Measurements from ENCODE around the gene RBM8A.
"Not testable (repeated sequence)": the region's sequence is repeated elsewhere in the genome, so short reads cannot be mapped to it uniquely, and the experiment has no call there.

The RBM8A gene

GRCh38 chr1:145949219-145949618 is 21.9 kb upstream of the RBM8A start:
- Histone ChIP-seq H3K4me2 (no peak overlapping the region), H3K27ac (no peak overlapping the region), H3K27me3 (no peaks in the 10 kb centered on the region), H4K20me1 (peaks cover 0 to 12% (median 0%) of the 10 kb centered on the region in 11 experiments; a peak in 3 of 22 replicates), H3K4me1 (peaks cover 10 to 20% (median 13%) of the 10 kb centered on the region in 10 experiments; a peak in 19 of 20 replicates), H3K36me3 (peaks cover 8 to 57% (median 35%) of the 10 kb centered on the region in 11 experiments; a peak in 20 of 22 replicates), H3K9me3 (replicated peaks in 1 of 11) (no peaks in the 10 kb centered on the region), H3K4me3 (no peak overlapping the region), H3K9ac (no peak overlapping the region)
- TF ChIP-seq Cebpa-rat (IDR thresholded peaks at IDR 0.05) = no peak

- H3K9me3 ChIP-seq (replicated peaks in 1 of 11) = no peaks in the 10 kb centered on the region
- H3K27me3 ChIP-seq = no peaks in the 10 kb centered on the region
- TF ChIP-seq Cebpa-rat (IDR thresholded peaks at IDR 0.05) = no peak
- H3K9ac ChIP-seq = no peak overlapping the region
- no peak overlapping the region for H3K27ac ChIP-seq
- H3K4me2 ChIP-seq = no peak overlapping the region
- peaks cover 3 to 73% (median 44%) of the 10 kb centered on the region in 11 experiments; a peak in 20 of 22 replicates for H3K36me3 ChIP-seq
- peaks cover 10 to 20% (median 12%) of the 10 kb centered on the region in 10 experiments; a peak in 18 of 20 replicates for H3K4me1 ChIP-seq
- no peak overlapping the region for H3K4me3 ChIP-seq
- H4K20me1 ChIP-seq = peaks cover 0 to 12% (median 0%) of the 10 kb centered on the region in 11 experiments; a peak in 3 of 22 replicates
Measured at GRCh38 chr1:145947551-145947950, 20.3 kb upstream of the RBM8A start.

- no peaks in the 10 kb centered on the region for H3K9me3 ChIP-seq (replicated peaks in 1 of 11)
- no peak overlapping the region for H3K27ac ChIP-seq
- TF ChIP-seq Cebpa-rat (IDR thresholded peaks at IDR 0.05) = no peak
Measured at GRCh38 chr1:145946477-145946986, 19.2 kb upstream of the RBM8A start.

GRCh38 chr1:145944532-145944931 is 17.2 kb upstream of the RBM8A start:
- H4K20me1 ChIP-seq = peaks cover 0 to 12% (median 0%) of the 10 kb centered on the region in 11 experiments; a peak in 2 of 22 replicates
- H3K4me1 ChIP-seq = peaks cover 0 to 6% (median 0%) of the 10 kb centered on the region in 10 experiments; a peak in 1 of 20 replicates
- peaks cover 11 to 91% (median 73%) of the 10 kb centered on the region in 11 experiments; a peak in 21 of 22 replicates for H3K36me3 ChIP-seq
- no peak overlapping the region for H3K27ac ChIP-seq
- TF ChIP-seq Cebpa-rat (IDR thresholded peaks at IDR 0.05) = no peak
- H3K4me2 ChIP-seq = no peak overlapping the region
- no peaks in the 10 kb centered on the region for H3K27me3 ChIP-seq
- no peak overlapping the region for H3K9ac ChIP-seq
- H3K4me3 ChIP-seq = no peak overlapping the region
- H3K9me3 ChIP-seq (replicated peaks in 1 of 11) = no peaks in the 10 kb centered on the region

More at GRCh38 chr1:145946477-145946986, 19.2 kb upstream of the RBM8A start:
- H4K20me1 ChIP-seq = peaks cover 0 to 12% (median 0%) of the 10 kb centered on the region in 11 experiments; a peak in 3 of 22 replicates
- no peak overlapping the region for H3K4me2 ChIP-seq
- no peaks in the 10 kb centered on the region for H3K27me3 ChIP-seq
- no peak overlapping the region for H3K9ac ChIP-seq
- no peak overlapping the region for H3K4me3 ChIP-seq
- H3K4me1 ChIP-seq = peaks cover 10 to 17% (median 11%) of the 10 kb centered on the region in 10 experiments; a peak in 18 of 20 replicates
- peaks cover 3 to 73% (median 54%) of the 10 kb centered on the region in 11 experiments; a peak in 21 of 22 replicates for H3K36me3 ChIP-seq

- H3K9ac ChIP-seq = no peak overlapping the region
- H3K36me3 ChIP-seq = peaks cover 11 to 98% (median 68%) of the 10 kb centered on the region in 11 experiments; a peak in 21 of 22 replicates
- no peaks in the 10 kb centered on the region for H3K27me3 ChIP-seq
- peaks cover 0 to 6% (median 0%) of the 10 kb centered on the region in 10 experiments; a peak in 1 of 20 replicates for H3K4me1 ChIP-seq
- H3K4me3 ChIP-seq = no peak overlapping the region
- TF ChIP-seq Cebpa-rat (IDR thresholded peaks at IDR 0.05) = no peak
- no peak overlapping the region for H3K4me2 ChIP-seq
- H3K27ac ChIP-seq = no peak overlapping the region
- peaks cover 0 to 4% (median 0%) of the 10 kb centered on the region in 11 experiments; a peak in 1 of 22 replicates for H4K20me1 ChIP-seq
- no peaks in the 10 kb centered on the region for H3K9me3 ChIP-seq (replicated peaks in 1 of 11)
Measured at GRCh38 chr1:145942871-145943270, 15.6 kb upstream of the RBM8A start.

- no peak overlapping the region for H3K9ac ChIP-seq
- H3K27me3 ChIP-seq = no peaks in the 10 kb centered on the region
- no peaks in the 10 kb centered on the region for H3K9me3 ChIP-seq (replicated peaks in 1 of 11)
- H3K27ac ChIP-seq = no peak overlapping the region
- peaks cover 0 to 6% (median 0%) of the 10 kb centered on the region in 10 experiments; a peak in 1 of 20 replicates for H3K4me1 ChIP-seq
- no peak for TF ChIP-seq Cebpa-rat (IDR thresholded peaks at IDR 0.05)
- H3K36me3 ChIP-seq = peaks cover 13 to 98% (median 69%) of the 10 kb centered on the region in 11 experiments
- H3K4me2 ChIP-seq = no peak overlapping the region
- no peak overlapping the region for H3K4me3 ChIP-seq
- no peaks in the 10 kb centered on the region for H4K20me1 ChIP-seq
Measured at GRCh38 chr1:145942405-145942804, 15.1 kb upstream of the RBM8A start.

GRCh38 chr1:145937436-145937835 is 10.2 kb upstream of the RBM8A start:
- H3K9ac ChIP-seq = no peak overlapping the region
- H3K27ac ChIP-seq = no peak overlapping the region
- H3K4me2 ChIP-seq = no peak overlapping the region
- H3K4me1 ChIP-seq = peaks cover 10 to 16% (median 13%) of the 10 kb centered on the region in 10 experiments
- H3K4me3 ChIP-seq = no peak overlapping the region
- no peaks in the 10 kb centered on the region for H3K27me3 ChIP-seq
- H3K9me3 ChIP-seq (replicated peaks in 1 of 11) = no peaks in the 10 kb centered on the region
- H4K20me1 ChIP-seq = no peaks in the 10 kb centered on the region
- peaks cover 32 to 87% (median 70%) of the 10 kb centered on the region in 11 experiments for H3K36me3 ChIP-seq
- TF ChIP-seq Cebpa-rat (IDR thresholded peaks at IDR 0.05) = no peak

- TF ChIP-seq Cebpa-rat (IDR thresholded peaks at IDR 0.05) = no peak
- no peak overlapping the region for H3K27ac ChIP-seq
- H4K20me1 ChIP-seq = no peaks in the 10 kb centered on the region
- H3K4me1 ChIP-seq = peaks cover 12 to 18% (median 16%) of the 10 kb centered on the region in 10 experiments
- no peak overlapping the region for H3K4me3 ChIP-seq
- H3K9me3 ChIP-seq (replicated peaks in 1 of 11) = no peaks in the 10 kb centered on the region
- H3K9ac ChIP-seq = no peak overlapping the region
- peaks cover 32 to 80% (median 58%) of the 10 kb centered on the region in 11 experiments for H3K36me3 ChIP-seq
- no peak overlapping the region for H3K4me2 ChIP-seq
- H3K27me3 ChIP-seq = no peaks in the 10 kb centered on the region
Measured at GRCh38 chr1:145936247-145936646, 9.0 kb upstream of the RBM8A start.

GRCh38 chr1:145935708-145936107 is 8.4 kb upstream of the RBM8A start:
- Histone ChIP-seq H3K4me3 (no peak overlapping the region), H3K27me3 (no peaks in the 10 kb centered on the region), H4K20me1 (no peaks in the 10 kb centered on the region), H3K4me1 (peaks cover 12 to 18% (median 16%) of the 10 kb centered on the region in 10 experiments), H3K9me3 (replicated peaks in 1 of 11) (no peaks in the 10 kb centered on the region), H3K27ac (no peak overlapping the region), H3K36me3 (peaks cover 30 to 75% (median 54%) of the 10 kb centered on the region in 11 experiments), H3K9ac (no peak overlapping the region), H3K4me2 (no peak overlapping the region)
- TF ChIP-seq Cebpa-rat (IDR thresholded peaks at IDR 0.05) = no peak

- H3K9me3 ChIP-seq (replicated peaks in 1 of 11); H3K27me3 ChIP-seq; H3K4me3 ChIP-seq; H3K9ac ChIP-seq; H4K20me1 ChIP-seq: not testable (repeated sequence)
- H3K27ac ChIP-seq = peak overlapping the region in 5 of 11 experiments; percentile 3 to 45 (median 25); a peak in 5 of 22 replicates
- H3K4me1 ChIP-seq = peaks cover 19 to 28% (median 25%) of the 10 kb centered on the region in 10 experiments
- H3K36me3 ChIP-seq = peaks cover 22 to 47% (median 38%) of the 10 kb centered on the region in 11 experiments
- H3K4me2 ChIP-seq = peak overlapping the region; percentile 29 to 68 (median 58); a peak in 21 of 22 replicates
Measured at GRCh38 chr1:145932522-145933009, 5.3 kb upstream of the RBM8A start.
